AG08396 (cell line): ENCODE measurements around the gene RSL1D1.

Source experiments
- DNase-seq: peaks from one replicate; pipeline ENCODE4 v3.0.0; 2012; ENCODE audit warnings: low spot score, mixed read lengths

The RSL1D1 gene

GRCh38 chr16:11851294-11852091 lies at the start of gene RSL1D1:
Gene RSL1D1 (minus strand): TSS chr16:11851542. CDS start chr16:11851512, 30 bp downstream.
- DNase-seq, result peak; percentile 99

DNA sequence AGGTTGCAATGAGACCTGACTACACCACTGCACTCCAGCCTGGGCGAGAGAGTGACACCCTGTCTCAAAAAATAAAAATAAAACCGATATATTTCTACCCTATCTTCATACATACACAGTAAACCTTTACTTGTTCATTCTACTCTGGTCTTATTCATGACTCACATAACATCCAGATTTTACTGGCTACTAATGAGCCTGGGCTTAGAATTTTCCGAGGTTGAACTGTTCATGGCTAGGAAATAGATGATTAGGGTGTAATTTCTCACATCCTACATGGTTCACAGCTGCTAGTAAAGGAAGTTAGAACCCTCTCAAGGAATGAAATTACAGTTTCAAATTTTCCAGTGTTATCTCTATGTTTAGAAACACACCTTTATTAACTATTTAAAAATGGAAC lies 49.7 kb upstream of the RSL1D1 start:
- DNase-seq, result no peak

- peak; percentile 57 for DNase-seq
These were observed 45.3 kb upstream of the RSL1D1 start for GRCh38 chr16:11896486-11897176.

GRCh38 chr16:11893571-11893970 lies 42.2 kb upstream of the RSL1D1 start:
- DNase-seq, result no peak

DNA sequence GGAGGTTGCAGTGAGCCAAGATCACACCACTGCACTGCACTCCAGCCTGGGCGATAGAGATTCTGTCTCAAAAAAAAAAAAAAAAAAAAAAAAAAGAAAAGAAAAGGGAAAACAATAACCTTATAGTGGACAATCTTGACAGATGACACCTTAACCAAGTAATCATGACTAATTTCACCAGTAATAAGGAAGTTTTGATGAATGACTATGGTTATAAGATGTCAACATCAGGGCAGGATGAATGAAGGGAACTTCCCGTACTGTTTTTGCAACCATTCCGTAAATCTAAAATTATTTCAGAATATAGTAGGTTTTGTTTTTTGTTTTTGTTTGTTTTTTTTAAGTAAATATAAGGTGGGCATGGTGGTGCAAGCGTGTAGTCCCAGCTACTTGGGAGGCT lies 41.4 kb upstream of the RSL1D1 start:
- no peak for DNase-seq

DNA sequence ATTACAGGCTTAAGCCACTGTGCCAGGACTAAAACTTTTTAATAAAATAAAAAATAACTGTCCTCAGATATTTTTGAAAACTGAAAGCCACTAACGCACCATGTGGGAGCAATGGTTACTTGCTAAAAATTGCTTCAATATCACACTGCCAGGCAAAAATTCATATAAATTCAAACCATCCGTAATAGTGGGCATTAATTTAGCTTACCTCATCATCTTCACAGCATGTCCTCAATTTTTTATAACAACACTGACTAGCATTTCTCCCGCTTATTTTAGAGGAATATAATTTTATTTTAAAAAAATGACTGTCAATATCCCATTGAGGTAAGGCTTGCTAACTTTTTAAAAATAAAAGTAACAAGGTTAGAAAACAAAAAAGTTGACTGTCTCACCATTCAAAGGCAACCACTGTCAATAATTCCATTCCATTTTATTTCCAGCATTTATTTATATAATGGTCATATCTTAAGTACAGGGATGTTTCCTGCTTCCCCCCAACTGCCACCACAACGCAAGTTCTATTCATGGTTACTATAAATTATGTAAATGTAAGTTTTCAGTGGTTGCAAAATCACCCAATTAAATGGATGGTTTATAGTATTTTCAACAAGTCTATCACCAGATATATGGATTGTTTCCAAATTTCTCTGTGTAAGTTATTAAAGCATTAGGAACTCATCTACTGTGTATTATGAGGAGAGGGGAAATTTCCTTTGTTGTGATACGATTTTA lies 39.1 kb upstream of the RSL1D1 start:
- DNase-seq, result no peak

DNA sequence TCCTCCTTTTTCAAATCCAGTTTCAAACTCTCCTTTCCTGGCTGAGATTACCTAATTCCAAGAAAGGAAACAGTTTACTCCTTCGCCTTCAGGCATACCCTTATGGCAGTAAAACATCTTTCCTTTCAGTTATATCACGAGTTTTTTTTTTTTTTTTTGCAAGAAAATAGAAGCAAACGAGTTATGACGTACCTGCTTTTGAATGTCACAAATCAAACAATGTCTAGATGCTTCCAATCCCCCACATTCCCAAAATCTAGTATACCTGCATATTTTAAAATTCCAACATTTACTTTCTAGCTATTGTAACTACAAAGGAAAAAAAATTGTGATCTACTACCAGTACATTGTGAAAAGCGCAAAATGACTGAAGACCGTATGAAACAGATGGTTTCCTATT lies 35.5 kb upstream of the RSL1D1 start:
- no peak for DNase-seq

- DNase-seq, result no peak
These were observed 32.7 kb upstream of the RSL1D1 start for GRCh38 chr16:11884035-11884434.

DNA sequence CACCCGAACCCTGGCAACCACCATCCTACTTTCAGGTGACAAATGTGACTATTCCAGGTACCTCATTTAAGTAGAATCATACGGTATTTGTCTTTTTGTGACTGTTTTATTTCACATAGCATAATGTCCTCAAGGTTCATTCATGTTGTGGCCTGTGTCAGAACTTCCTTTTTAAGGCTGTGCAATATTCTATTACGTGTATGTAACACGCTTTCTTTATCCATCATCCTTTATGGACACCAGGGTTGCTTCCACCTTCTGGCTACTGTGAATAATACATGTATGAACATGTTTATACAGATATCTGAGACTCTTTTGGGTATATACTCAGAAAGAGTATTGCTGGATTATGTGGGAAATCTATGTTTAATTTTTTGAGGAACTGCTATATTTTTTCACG lies 28.7 kb upstream of the RSL1D1 start:
- DNase-seq, result no peak

- DNase-seq, result no peak
These were observed 26.0 kb upstream of the RSL1D1 start for GRCh38 chr16:11877374-11877773.

GRCh38 chr16:11876306-11876705 lies 25.0 kb upstream of the RSL1D1 start:
- no peak for DNase-seq

GRCh38 chr16:11875721-11876120 lies 24.4 kb upstream of the RSL1D1 start:
- no peak for DNase-seq

DNA sequence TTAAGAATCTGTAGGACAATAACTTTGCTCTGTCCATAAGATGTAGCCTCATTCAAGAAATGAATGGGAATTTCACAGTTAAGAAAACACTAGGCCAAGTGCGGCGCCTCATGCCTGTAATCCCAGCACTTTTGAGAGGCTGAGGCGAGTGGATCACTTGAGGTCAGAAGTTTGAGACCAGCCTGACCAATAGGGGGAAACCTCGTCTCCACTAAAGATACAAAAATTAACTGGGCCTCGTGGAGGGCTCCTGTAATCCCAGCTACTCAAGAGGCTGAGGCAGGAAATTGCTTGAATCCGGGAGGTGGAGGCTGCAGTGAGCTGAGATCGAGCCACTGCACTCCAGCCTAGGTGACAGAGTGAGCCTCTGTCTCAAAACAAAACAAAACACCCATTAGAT lies 19.9 kb upstream of the RSL1D1 start:
- no peak for DNase-seq

- DNase-seq, result no peak
These were observed 19.1 kb upstream of the RSL1D1 start for GRCh38 chr16:11870399-11870798.

DNA sequence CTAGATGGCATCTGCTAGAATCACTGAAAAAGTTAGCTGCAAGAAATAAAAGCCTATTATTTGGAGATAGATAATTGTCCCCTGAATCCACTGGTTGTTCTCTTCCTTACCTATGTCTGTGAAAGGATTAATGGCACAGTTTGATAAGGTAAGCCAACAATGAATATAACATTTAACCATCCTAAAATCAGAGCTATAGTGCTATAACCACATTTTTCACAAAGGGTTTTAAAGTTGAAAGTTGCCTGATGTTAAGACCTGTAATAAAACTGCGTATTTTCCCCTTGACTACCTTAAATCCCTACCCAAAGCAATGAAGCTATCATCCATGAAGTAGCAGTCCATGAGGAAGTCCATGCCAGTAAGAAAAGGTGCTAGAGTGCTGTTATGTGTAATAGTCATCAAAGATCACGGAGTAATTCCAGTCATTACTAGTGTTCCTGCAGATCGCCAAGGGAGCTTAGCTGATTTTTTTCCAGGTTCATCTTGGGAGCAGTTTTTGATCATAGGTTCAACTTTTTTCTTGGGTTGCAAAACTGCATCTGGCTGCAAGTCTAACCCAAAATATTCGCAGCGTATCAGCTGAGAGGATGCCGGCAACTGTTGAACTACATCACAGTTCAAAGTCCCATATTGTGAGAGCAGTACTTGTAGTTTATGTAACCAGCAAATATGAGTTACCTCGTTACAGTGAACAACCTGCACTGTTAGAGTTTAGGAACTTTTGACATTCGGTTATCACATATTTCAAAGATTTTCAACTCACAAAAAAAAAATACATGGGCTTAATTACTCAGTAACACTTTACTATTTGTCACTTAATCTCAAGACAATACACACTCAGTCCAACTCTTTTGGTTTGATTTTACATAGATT lies 18.2 kb upstream of the RSL1D1 start:
- DNase-seq, result no peak

- no peak for DNase-seq
These were observed 17.2 kb upstream of the RSL1D1 start for GRCh38 chr16:11868412-11868980.

DNA sequence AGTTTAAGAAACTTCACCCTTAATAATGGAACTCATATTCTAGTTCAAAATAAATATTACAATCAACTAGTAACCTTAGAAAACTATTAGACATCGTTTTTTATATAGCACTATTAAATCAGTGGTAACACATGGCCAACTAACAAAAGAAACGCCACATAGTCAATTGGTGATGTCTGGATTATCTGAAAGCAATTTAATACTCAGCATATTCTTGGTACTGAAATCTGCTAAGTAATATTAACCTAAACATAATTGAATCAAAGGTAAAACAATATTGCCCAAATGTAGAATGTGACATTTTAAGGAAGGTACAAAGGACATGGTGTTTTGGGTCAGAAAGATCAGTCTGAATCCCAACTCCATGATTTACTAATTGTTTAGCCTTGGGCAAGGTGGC lies 11.1 kb upstream of the RSL1D1 start:
- no peak for DNase-seq

DNA sequence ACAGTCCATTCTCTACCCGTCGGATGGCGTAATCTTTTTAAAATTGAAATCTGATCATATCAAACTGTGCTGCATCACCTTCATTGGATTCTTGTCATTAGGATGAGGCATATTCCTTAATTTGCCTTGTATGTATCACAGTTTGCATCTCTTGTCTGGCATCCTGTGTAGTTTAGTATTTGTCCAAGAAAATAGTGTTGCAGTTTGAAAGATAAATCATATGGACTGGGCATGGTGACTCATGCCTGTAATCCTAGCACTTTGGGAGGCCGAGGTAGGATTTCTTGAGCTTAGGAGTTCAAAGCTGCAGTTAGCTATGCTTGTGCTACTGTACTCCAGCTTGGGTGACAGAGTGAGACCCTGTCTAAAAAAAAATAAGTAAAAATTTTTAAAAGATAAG lies 5.8 kb upstream of the RSL1D1 start:
- DNase-seq, result peak; percentile 12

GRCh38 chr16:11852092-11852809 lies 909 bp upstream of the RSL1D1 start:
- no peak for DNase-seq

GRCh38 chr16:11848842-11849241 lies 2.5 kb downstream of the RSL1D1 start:
- no peak for DNase-seq

GRCh38 chr16:11844499-11844898 lies 6.8 kb downstream of the RSL1D1 start:
- DNase-seq, result no peak
